ENCODE results near the gene AK8.
"Not testable (repeated sequence)": the region's sequence is repeated elsewhere in the genome, so short reads cannot be mapped to it uniquely, and the experiment has no call there.

Gene AK8

GRCh38 chr9:132771752-132772151 lies 106.3 kb downstream of the AK8 start:
- not testable (repeated sequence) for H3K36me3 ChIP-seq (ENCODE audit: insufficient read depth, low read length); H2AFZ ChIP-seq (ENCODE audit: low read length, unreplicated experiment); H3K27me3 ChIP-seq (ENCODE audit: insufficient read depth, low read length); H3K27ac ChIP-seq (ENCODE audit: low read depth, low read length); H3K4me1 ChIP-seq (ENCODE audit: control insufficient read depth, insufficient read depth, low read length, unreplicated experiment); H3K4me3 ChIP-seq (ENCODE audit: low read depth, low read length)
- peaks cover 18% of the 10 kb centered on the region for H3K79me2 ChIP-seq (ENCODE audit: control insufficient read depth, insufficient read depth, low read length, unreplicated experiment)

GRCh38 chr9:132770770-132771310 lies 107.2 kb downstream of the AK8 start:
- Histone ChIP-seq H3K79me2 (ENCODE audit: control insufficient read depth, insufficient read depth, low read length, unreplicated experiment) (peaks cover 18% of the 10 kb centered on the region), H3K4me3 (ENCODE audit: low read depth, low read length) (peak overlapping the region; percentile 96), H2AFZ (ENCODE audit: low read length, unreplicated experiment) (peak overlapping the region; percentile 94), H3K4me1 (ENCODE audit: control insufficient read depth, insufficient read depth, low read length, unreplicated experiment) (peaks cover 5% of the 10 kb centered on the region), H3K27me3 (ENCODE audit: insufficient read depth, low read length) (no peaks in the 10 kb centered on the region), H3K27ac (ENCODE audit: low read depth, low read length) (no peak overlapping the region), H3K36me3 (ENCODE audit: insufficient read depth, low read length) (0 out of 2 replicates have a peak, but pooled peaks cover 4% of the 10 kb centered on the region)

GRCh38 chr9:132769906-132770769 lies 107.9 kb downstream of the AK8 start:
- Histone ChIP-seq H3K27me3 (ENCODE audit: insufficient read depth, low read length) (no peaks in the 10 kb centered on the region), H3K4me3 (ENCODE audit: low read depth, low read length) (peak overlapping the region; percentile 96), H3K27ac (ENCODE audit: low read depth, low read length) (peak overlapping the region; percentile 84), H3K79me2 (ENCODE audit: control insufficient read depth, insufficient read depth, low read length, unreplicated experiment) (peaks cover 18% of the 10 kb centered on the region), H3K36me3 (ENCODE audit: insufficient read depth, low read length) (0 out of 2 replicates have a peak, but pooled peaks cover 4% of the 10 kb centered on the region), H3K4me1 (ENCODE audit: control insufficient read depth, insufficient read depth, low read length, unreplicated experiment) (peaks cover 5% of the 10 kb centered on the region), H2AFZ (ENCODE audit: low read length, unreplicated experiment) (peak overlapping the region; percentile 94)

DNA sequence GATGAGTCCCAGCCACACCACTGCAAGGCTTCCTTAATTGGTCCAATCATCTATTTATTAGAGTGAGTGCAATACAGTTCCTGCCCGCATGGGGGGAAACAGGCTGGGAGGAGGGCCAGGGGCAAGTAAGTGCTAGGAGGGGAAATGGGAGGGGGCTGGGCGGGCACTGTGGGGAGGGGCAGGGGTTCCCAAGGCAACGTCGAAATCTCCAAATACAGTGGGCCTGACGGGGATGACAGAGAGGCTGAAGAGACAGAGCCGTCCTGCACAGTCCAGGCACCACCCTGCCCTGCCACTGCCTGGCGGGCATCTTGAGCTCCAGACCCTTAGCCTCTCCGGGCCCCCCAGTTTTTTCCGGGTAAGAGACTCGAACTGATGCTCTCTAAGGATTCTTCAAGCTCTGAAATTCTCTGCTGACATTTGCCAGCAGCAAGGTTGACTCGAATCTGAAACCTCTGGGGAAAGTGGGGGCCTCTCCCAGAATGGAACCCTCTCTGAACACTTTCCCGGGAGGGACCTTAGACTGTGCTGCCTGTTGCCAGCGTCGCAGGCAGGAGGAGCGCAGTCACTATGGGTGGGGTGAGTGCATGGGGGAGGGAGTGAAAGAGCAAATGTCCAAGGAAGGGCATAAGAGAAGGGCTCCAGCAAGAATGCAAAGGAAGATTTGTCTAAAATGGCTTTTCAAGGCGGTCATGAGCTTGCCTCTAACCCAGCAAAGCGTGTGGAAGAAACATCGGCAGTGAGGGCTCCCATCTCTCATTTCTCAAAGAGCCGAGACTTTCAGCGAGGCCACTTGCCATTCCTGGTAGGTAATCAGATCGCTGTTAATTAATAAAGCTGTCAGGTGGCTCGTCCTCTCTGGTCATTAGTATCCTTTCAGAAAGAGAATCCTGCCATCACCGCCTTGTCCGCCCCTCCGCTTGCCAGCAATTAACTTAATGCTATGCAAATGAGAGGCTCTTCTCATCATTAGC lies 108.9 kb downstream of the AK8 start:
- Histone ChIP-seq H3K4me1 (ENCODE audit: control insufficient read depth, insufficient read depth, low read length, unreplicated experiment) (peaks cover 5% of the 10 kb centered on the region), H2AFZ (ENCODE audit: low read length, unreplicated experiment) (peak overlapping the region; percentile 94), H3K36me3 (ENCODE audit: insufficient read depth, low read length) (0 out of 2 replicates have a peak, but pooled peaks cover 4% of the 10 kb centered on the region), H3K27ac (ENCODE audit: low read depth, low read length) (peak overlapping the region; percentile 84), H3K4me3 (ENCODE audit: low read depth, low read length) (peak overlapping the region; percentile 96), H3K27me3 (ENCODE audit: insufficient read depth, low read length) (no peaks in the 10 kb centered on the region), H3K79me2 (ENCODE audit: control insufficient read depth, insufficient read depth, low read length, unreplicated experiment) (peaks cover 18% of the 10 kb centered on the region)

GRCh38 chr9:132763574-132763973 lies 114.5 kb downstream of the AK8 start:
- H2AFZ ChIP-seq (ENCODE audit: low read length, unreplicated experiment): no peak overlapping the region

GRCh38 chr9:132762896-132763295 lies 115.2 kb downstream of the AK8 start:
- Histone ChIP-seq H3K27me3 (ENCODE audit: insufficient read depth, low read length) (peaks cover 20% of the 10 kb centered on the region), H3K79me2 (ENCODE audit: control insufficient read depth, insufficient read depth, low read length, unreplicated experiment) (no peaks in the 10 kb centered on the region), H3K36me3 (ENCODE audit: insufficient read depth, low read length) (no peaks in the 10 kb centered on the region), H3K27ac (ENCODE audit: low read depth, low read length) (no peak overlapping the region), H3K4me3 (ENCODE audit: low read depth, low read length) (no peak overlapping the region), H3K4me1 (ENCODE audit: control insufficient read depth, insufficient read depth, low read length, unreplicated experiment) (no peaks in the 10 kb centered on the region), H2AFZ (ENCODE audit: low read length, unreplicated experiment) (no peak overlapping the region)

More at GRCh38 chr9:132763574-132763973, 114.5 kb downstream of the AK8 start:
- H3K36me3 ChIP-seq (ENCODE audit: insufficient read depth, low read length): no peaks in the 10 kb centered on the region
- H3K4me1 ChIP-seq (ENCODE audit: control insufficient read depth, insufficient read depth, low read length, unreplicated experiment): no peaks in the 10 kb centered on the region
- H3K79me2 ChIP-seq (ENCODE audit: control insufficient read depth, insufficient read depth, low read length, unreplicated experiment): no peaks in the 10 kb centered on the region
- no peak overlapping the region for H3K27ac ChIP-seq (ENCODE audit: low read depth, low read length)
- H3K4me3 ChIP-seq (ENCODE audit: low read depth, low read length): no peak overlapping the region
- H3K27me3 ChIP-seq (ENCODE audit: insufficient read depth, low read length): peaks cover 20% of the 10 kb centered on the region

- Histone ChIP-seq H3K4me1 (ENCODE audit: control insufficient read depth, insufficient read depth, low read length, unreplicated experiment) (no peaks in the 10 kb centered on the region), H3K79me2 (ENCODE audit: control insufficient read depth, insufficient read depth, low read length, unreplicated experiment) (no peaks in the 10 kb centered on the region), H3K4me3 (ENCODE audit: low read depth, low read length) (no peak overlapping the region), H3K36me3 (ENCODE audit: insufficient read depth, low read length) (no peaks in the 10 kb centered on the region), H2AFZ (ENCODE audit: low read length, unreplicated experiment) (no peak overlapping the region), H3K27ac (ENCODE audit: low read depth, low read length) (no peak overlapping the region), H3K27me3 (ENCODE audit: insufficient read depth, low read length) (peaks cover 26% of the 10 kb centered on the region)
Observed at GRCh38 chr9:132761602-132762001, 116.5 kb downstream of the AK8 start.

- no peak overlapping the region for H3K27ac ChIP-seq (ENCODE audit: low read depth, low read length)
- peaks cover 39% of the 10 kb centered on the region for H3K27me3 ChIP-seq (ENCODE audit: insufficient read depth, low read length)
- H3K36me3 ChIP-seq (ENCODE audit: insufficient read depth, low read length): no peaks in the 10 kb centered on the region
- H3K79me2 ChIP-seq (ENCODE audit: control insufficient read depth, insufficient read depth, low read length, unreplicated experiment): no peaks in the 10 kb centered on the region
- no peak overlapping the region for H3K4me3 ChIP-seq (ENCODE audit: low read depth, low read length)
- H3K4me1 ChIP-seq (ENCODE audit: control insufficient read depth, insufficient read depth, low read length, unreplicated experiment): no peaks in the 10 kb centered on the region
- no peak overlapping the region for H2AFZ ChIP-seq (ENCODE audit: low read length, unreplicated experiment)
Observed at GRCh38 chr9:132760057-132760456, 118.0 kb downstream of the AK8 start.

GRCh38 chr9:132757016-132757415 lies 121.1 kb downstream of the AK8 start:
- H3K27me3 ChIP-seq (ENCODE audit: insufficient read depth, low read length): peaks cover 46% of the 10 kb centered on the region
- H2AFZ ChIP-seq (ENCODE audit: low read length, unreplicated experiment): no peak overlapping the region
- no peaks in the 10 kb centered on the region for H3K36me3 ChIP-seq (ENCODE audit: insufficient read depth, low read length)
- no peak overlapping the region for H3K27ac ChIP-seq (ENCODE audit: low read depth, low read length)
- H3K4me1 ChIP-seq (ENCODE audit: control insufficient read depth, insufficient read depth, low read length, unreplicated experiment): no peaks in the 10 kb centered on the region
- no peak overlapping the region for H3K4me3 ChIP-seq (ENCODE audit: low read depth, low read length)
- no peaks in the 10 kb centered on the region for H3K79me2 ChIP-seq (ENCODE audit: control insufficient read depth, insufficient read depth, low read length, unreplicated experiment)

DNA sequence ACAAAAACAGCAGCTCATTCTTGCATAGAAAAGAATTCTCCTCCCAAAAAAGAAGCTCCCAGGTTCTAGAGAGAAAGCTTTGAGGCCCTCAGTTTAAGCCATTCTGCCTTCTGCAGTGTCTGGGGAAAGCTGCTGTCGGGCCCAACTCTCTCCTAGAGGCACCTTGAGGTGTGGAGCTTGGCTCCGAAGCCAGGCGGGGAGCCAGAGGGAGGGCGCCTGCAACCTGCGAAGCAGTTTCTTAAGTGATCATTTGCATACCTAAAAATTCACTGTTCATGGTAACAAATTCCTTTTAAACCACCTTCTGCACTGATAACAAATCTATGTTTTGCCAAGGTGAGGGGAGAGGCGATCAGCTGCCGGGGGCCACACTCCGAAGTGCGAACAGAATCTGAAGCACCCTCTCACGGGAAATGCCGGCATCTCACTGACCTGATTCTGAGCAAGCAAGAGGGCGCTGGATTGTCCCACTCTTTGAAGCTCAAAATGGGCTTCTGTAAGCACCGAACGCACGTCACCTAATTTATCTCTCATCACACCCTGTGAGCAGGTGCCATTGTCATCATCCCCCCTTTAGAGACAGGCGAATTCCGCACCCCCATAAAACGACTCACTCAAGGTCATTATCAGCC lies 121.8 kb downstream of the AK8 start:
- no peaks in the 10 kb centered on the region for H3K36me3 ChIP-seq (ENCODE audit: insufficient read depth, low read length)
- peaks cover 41% of the 10 kb centered on the region for H3K27me3 ChIP-seq (ENCODE audit: insufficient read depth, low read length)
- H3K4me3 ChIP-seq (ENCODE audit: low read depth, low read length): no peak overlapping the region
- no peaks in the 10 kb centered on the region for H3K4me1 ChIP-seq (ENCODE audit: control insufficient read depth, insufficient read depth, low read length, unreplicated experiment)
- no peaks in the 10 kb centered on the region for H3K79me2 ChIP-seq (ENCODE audit: control insufficient read depth, insufficient read depth, low read length, unreplicated experiment)
- no peak overlapping the region for H2AFZ ChIP-seq (ENCODE audit: low read length, unreplicated experiment)
- H3K27ac ChIP-seq (ENCODE audit: low read depth, low read length): no peak overlapping the region
